IPS DF 19.7 (cell line): ENCODE measurements around the gene EYS.

Source experiments
- DNase-seq: peaks from one replicate; pipeline ENCODE4 v3.0.0-alpha.2; 2013; ENCODE audit warnings: low read depth, low spot score

Gene EYS

GRCh38 chr6:64630901-64631300 is 1076.1 kb downstream of the EYS start:
- no peak for DNase-seq

- DNase-seq = no peak
These were observed 1084.1 kb downstream of the EYS start for GRCh38 chr6:64622944-64623343.

- no peak for DNase-seq
These were observed 1104.0 kb downstream of the EYS start for GRCh38 chr6:64602993-64603392.

GRCh38 chr6:64591676-64592036 is 1115.4 kb downstream of the EYS start:
- DNase-seq = no peak

GRCh38 chr6:64590965-64591675 is 1115.9 kb downstream of the EYS start:
- DNase-seq = no peak

- no peak for DNase-seq
These were observed 1117.1 kb downstream of the EYS start for GRCh38 chr6:64589961-64590360.

- DNase-seq = no peak
These were observed 1126.7 kb downstream of the EYS start for GRCh38 chr6:64580346-64580745.

- DNase-seq = no peak
These were observed 1153.7 kb downstream of the EYS start for GRCh38 chr6:64553249-64553786.

GRCh38 chr6:64547594-64548268 is 1159.3 kb downstream of the EYS start:
- DNase-seq = no peak

- no peak for DNase-seq
These were observed 1167.1 kb downstream of the EYS start for GRCh38 chr6:64539917-64540316.

- no peak for DNase-seq
These were observed 1168.3 kb downstream of the EYS start for GRCh38 chr6:64538722-64539121.

GRCh38 chr6:64527899-64528298 is 1179.1 kb downstream of the EYS start:
- DNase-seq = no peak

- no peak for DNase-seq
These were observed 1184.2 kb downstream of the EYS start for GRCh38 chr6:64522859-64523258.

GRCh38 chr6:64520050-64520449 is 1187.0 kb downstream of the EYS start:
- no peak for DNase-seq

- DNase-seq = no peak
These were observed 1190.6 kb downstream of the EYS start for GRCh38 chr6:64516393-64516792.

GRCh38 chr6:64507661-64508060 is 1199.4 kb downstream of the EYS start:
- DNase-seq = no peak

GRCh38 chr6:64505312-64505711 is 1201.7 kb downstream of the EYS start:
- no peak for DNase-seq

GRCh38 chr6:64504503-64504902 is 1202.5 kb downstream of the EYS start:
- DNase-seq = no peak

- no peak for DNase-seq
These were observed 1204.2 kb downstream of the EYS start for GRCh38 chr6:64502801-64503200.

GRCh38 chr6:64497634-64498033 is 1209.4 kb downstream of the EYS start:
- no peak for DNase-seq

GRCh38 chr6:64489763-64490162 is 1217.3 kb downstream of the EYS start:
- DNase-seq = no peak

- no peak for DNase-seq
These were observed 1220.3 kb downstream of the EYS start for GRCh38 chr6:64486578-64487351.
